H9 (cell line): Measurements from ENCODE around the gene ZKSCAN4. TPM values are rescaled to one million over a fixed set of nuclear protein-coding genes. Genes with fewer than 3 reads are reported as not detected.

Experiments
- DNase-seq: peaks from one replicate; pipeline ENCODE4 v3.0.0-alpha.2; 2017
- H2AFZ ChIP-seq: one replicate; pipeline ENCODE4 v1.6.1; 2013; ENCODE audit warnings: mild to moderate bottlenecking, low read length, control low read depth, moderate library complexity
- H2AK5ac ChIP-seq: 2 replicates; pipeline ENCODE4 v1.6.1; 2013; ENCODE audit warnings: low read length, control low read depth, mixed read lengths; ENCODE audit not compliant: insufficient read length
- H2BK120ac ChIP-seq: one replicate; pipeline ENCODE4 v1.6.1; 2013; ENCODE audit warnings: low read depth, mild to moderate bottlenecking, low read length, control low read depth, inconsistent platforms; ENCODE audit not compliant: poor library complexity, severe bottlenecking
- H2BK12ac ChIP-seq: 2 replicates; pipeline ENCODE4 v1.6.1; 2013; ENCODE audit warnings: low read length, control low read depth, mixed read lengths, low read depth; ENCODE audit not compliant: insufficient read length
- H2BK15ac ChIP-seq: 2 replicates; pipeline ENCODE4 v1.6.1; 2013; ENCODE audit warnings: low read depth, low read length, control low read depth
- H2BK20ac ChIP-seq: one replicate; pipeline ENCODE4 v1.6.1; 2013; ENCODE audit warnings: low read depth, mild to moderate bottlenecking, low read length, control low read depth, inconsistent platforms; ENCODE audit not compliant: poor library complexity, severe bottlenecking
- H2BK5ac ChIP-seq: 2 replicates; pipeline ENCODE4 v1.6.1; 2013; ENCODE audit warnings: low read length, control low read depth, mixed read lengths; ENCODE audit not compliant: insufficient read length
- H3K14ac ChIP-seq: 2 replicates; pipeline ENCODE4 v1.6.1; 2013; ENCODE audit warnings: low read length, control low read depth; ENCODE audit not compliant: insufficient read depth
- H3K18ac ChIP-seq: 2 replicates; pipeline ENCODE4 v1.6.1; 2013; ENCODE audit warnings: low read depth, mild to moderate bottlenecking, mixed read lengths, low read length, control low read depth; ENCODE audit not compliant: insufficient read length
- H3K23ac ChIP-seq: 2 replicates; pipeline ENCODE4 v1.6.1; 2013; ENCODE audit warnings: low read length, control low read depth, mixed read lengths, low read depth; ENCODE audit not compliant: insufficient read length
- H3K23me2 ChIP-seq: 2 replicates; pipeline ENCODE4 v1.6.1; 2013; ENCODE audit warnings: low read depth, mild to moderate bottlenecking, mixed read lengths, low read length, control low read depth; ENCODE audit not compliant: insufficient read length, poor library complexity, severe bottlenecking
- H3K27ac ChIP-seq: 2 replicates; pipeline ENCODE4 v1.5.1; 2013; ENCODE audit warnings: low read length, control low read depth, mixed read lengths, low read depth; ENCODE audit not compliant: insufficient read length
- H3K27me3 ChIP-seq: 2 replicates; pipeline ENCODE4 v1.6.1; 2013; ENCODE audit warnings: low read length, control low read depth, inconsistent platforms; ENCODE audit not compliant: insufficient read depth
- H3K4ac ChIP-seq: 2 replicates; pipeline ENCODE4 v1.6.1; 2013; ENCODE audit warnings: low read depth, mild to moderate bottlenecking, control low read depth, inconsistent platforms, low read length, moderate library complexity
- H3K4me1 ChIP-seq: 2 replicates; pipeline ENCODE4 v1.6.1; 2013; ENCODE audit warnings: low read length, control low read depth, inconsistent platforms; ENCODE audit not compliant: insufficient read depth
- H3K4me2 ChIP-seq: 2 replicates; pipeline ENCODE4 v1.6.1; 2013; ENCODE audit warnings: low read length, control low read depth, mixed read lengths; ENCODE audit not compliant: insufficient read length, insufficient read depth
- H3K56ac ChIP-seq: 2 replicates; pipeline ENCODE4 v1.6.1; 2013; ENCODE audit warnings: low read depth, mild to moderate bottlenecking, mixed read lengths, low read length, control low read depth; ENCODE audit not compliant: insufficient read length
- H3K79me1 ChIP-seq: 2 replicates; pipeline ENCODE4 v1.6.1; 2013; ENCODE audit warnings: low read depth, mild to moderate bottlenecking, moderate library complexity, low read length, control low read depth, inconsistent platforms; ENCODE audit not compliant: insufficient read depth, poor library complexity, severe bottlenecking
- H3K79me2 ChIP-seq: 2 replicates; pipeline ENCODE4 v1.6.1; 2013; ENCODE audit warnings: low read length, control low read depth, inconsistent platforms; ENCODE audit not compliant: insufficient read depth
- H3K9ac ChIP-seq: 2 replicates; pipeline ENCODE4 v1.6.1; 2013; ENCODE audit warnings: low read length, control low read depth, mixed read lengths; ENCODE audit not compliant: insufficient read length; ENCODE audit errors: extremely low read depth
- H3K9me3 ChIP-seq: one replicate; pipeline ENCODE4 v1.6.1; 2013; ENCODE audit warnings: low read depth, low read length, inconsistent platforms; ENCODE audit not compliant: control insufficient read depth
- H3T11ph ChIP-seq: one replicate; pipeline ENCODE4 v1.6.1; 2013; ENCODE audit warnings: mild to moderate bottlenecking, low read length, control low read depth, inconsistent platforms
- H4K20me1 ChIP-seq: one replicate; pipeline ENCODE4 v1.6.1; 2013; ENCODE audit not compliant: control insufficient read depth, insufficient read length, insufficient read depth
- H4K5ac ChIP-seq: 2 replicates; pipeline ENCODE4 v1.6.1; 2013; ENCODE audit warnings: low read depth, mild to moderate bottlenecking, mixed read lengths, low read length, control low read depth; ENCODE audit not compliant: insufficient read length
- H4K8ac ChIP-seq: replicated peaks from 2 replicates; pipeline ENCODE4 v1.6.1; 2013; ENCODE audit warnings: low read length, control low read depth, mixed read lengths, low read depth; ENCODE audit not compliant: insufficient read length
- H4K91ac ChIP-seq: 2 replicates; pipeline ENCODE4 v1.6.1; 2013; ENCODE audit warnings: low read depth, mild to moderate bottlenecking, moderate library complexity, mixed read lengths, low read length, control low read depth; ENCODE audit not compliant: insufficient read length
- H3K27ac Mint-ChIP-seq, 3 experiments: 2 replicates in 2 of 3; 3 replicates in 1 of 3; pipeline ENCODE4 v1.8.0; 2020 to 2021; ENCODE audit warnings: mixed read lengths in 3 of 3, mild to moderate bottlenecking in 1 of 3, moderate library complexity in 1 of 3
- H3K27me3 Mint-ChIP-seq: 2 replicates; pipeline ENCODE4 v1.8.0; 2021; ENCODE audit warnings: low read depth, mild to moderate bottlenecking, moderate library complexity, mixed read lengths
- H3K36me3 Mint-ChIP-seq, 3 experiments: 2 replicates in 2 of 3; 3 replicates in 1 of 3; pipeline ENCODE4 v1.8.0; 2020 to 2021; ENCODE audit warnings: low read depth in 3 of 3, mixed read lengths in 3 of 3; ENCODE audit not compliant: insufficient read depth in 1 of 3
- H3K4me1 Mint-ChIP-seq, 2 experiments: 2 replicates each; pipeline ENCODE4 v1.8.0; 2020; ENCODE audit warnings: mixed read lengths in 2 of 2
- H3K4me3 Mint-ChIP-seq, 2 experiments: 2 replicates in 1 of 2; 3 replicates in 1 of 2; pipeline ENCODE4 v1.8.0; 2020 to 2021; ENCODE audit warnings: mild to moderate bottlenecking in 2 of 2, mixed read lengths in 2 of 2, moderate library complexity in 1 of 2
- H3K9me3 Mint-ChIP-seq, 2 experiments: 2 replicates in 1 of 2; 3 replicates in 1 of 2; pipeline ENCODE4 v1.8.0; 2020; ENCODE audit warnings: mild to moderate bottlenecking in 2 of 2, mixed read lengths in 2 of 2, moderate library complexity in 1 of 2
- WGBS: extraction: QIAGEN DNeasy Blood & Tissue Kit; methylation state at CpG from one replicate; pipeline ENCODE4 v1.1.7; 2013; ENCODE audit warnings: missing lambda C conversion rate, low lambda C conversion rate, mixed read lengths; ENCODE audit not compliant: insufficient read length; ENCODE audit errors: extremely low coverage; 5-methylcytosine and 5-hydroxymethylcytosine counted together
- total RNA-seq: library from RNA; stranded (reverse); gene quantifications from 2 replicates; pipeline ENCODE4 v1.2.1, GENCODE V29; 2021
- TF ChIP-seq, protein P1 (sequence below): fragments of 200-600 bp; sonication (generic); conservative IDR thresholded peaks from 3 replicates; pipeline ENCODE4 v1.8.0; 2021; ENCODE audit warnings: antibody characterized with exemption, mild to moderate bottlenecking

ZKSCAN4 gene
- total RNA-seq, 1 experiment from 2014 or later = 8.8 TPM

DNA sequence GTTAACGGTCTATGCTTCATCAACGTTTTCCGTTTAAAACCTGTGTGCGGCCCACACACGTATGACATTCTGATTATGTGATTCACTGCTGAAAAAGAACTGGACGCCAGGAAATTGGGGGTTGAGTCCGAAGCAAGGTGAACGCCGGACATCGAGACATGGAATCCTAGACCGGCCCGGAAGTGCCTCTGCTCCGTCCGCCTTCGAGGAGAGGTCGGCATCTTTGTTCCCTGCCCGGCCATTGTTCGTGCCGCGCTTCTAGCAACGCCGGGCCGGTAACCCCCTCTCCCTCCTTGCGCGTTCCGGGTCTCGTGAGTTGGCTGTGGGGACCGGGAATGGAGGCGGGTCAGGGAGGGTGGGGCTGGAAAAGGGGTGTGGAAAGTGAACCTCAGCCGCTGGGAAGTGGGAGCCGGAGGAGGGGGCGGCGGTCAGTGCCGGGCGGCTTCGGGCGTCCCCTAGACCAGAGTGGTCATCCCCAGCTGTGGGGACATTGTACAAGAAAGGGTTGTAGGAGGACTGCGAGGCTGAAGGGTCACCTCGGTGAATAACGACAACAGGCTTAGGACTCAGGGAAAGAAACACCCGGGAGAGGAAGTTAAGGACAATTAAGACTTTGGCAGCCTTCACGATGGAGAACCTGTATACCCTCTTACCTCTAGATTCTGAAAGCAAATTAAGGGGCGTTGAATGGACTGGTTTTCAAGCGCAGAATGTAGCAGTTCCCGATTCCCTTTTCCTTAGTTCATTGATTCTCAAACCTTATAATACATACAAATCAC, 26.8 kb downstream of the ZKSCAN4 start, which contains the start of gene ZSCAN9:
TSS of gene ZSCAN9 (plus strand) at position 220 of the 779 bp plus-strand sequence. CDS start 1,810 bp downstream, outside the sequence.
- WGBS = no CpG with 5 or more reads among the region's 45 CpGs
- Mint-ChIP-seq H3K27ac (peak within 1 kb of the TSS in 2 of 3 experiments; percentile 65 to 86; a peak in 6 of 7 replicates), H3K27me3 (peaks cover 42% of the 10 kb centered on the region)

More for the DNA sequence above, 26.8 kb downstream of the ZKSCAN4 start, which contains the start of gene ZSCAN9:
- H3K36me3 Mint-ChIP-seq = peaks cover 28 to 31% (median 30%) of the 10 kb centered on the region in 3 experiments
- Histone ChIP-seq H3K27ac (no peak within 1 kb of the TSS), H3K18ac (no peak within 1 kb of the TSS), H4K91ac (no peak within 1 kb of the TSS), H2BK20ac (no peak within 1 kb of the TSS), H3K9ac (peak within 1 kb of the TSS; percentile 75), H2AFZ (peak within 1 kb of the TSS; percentile 52), H3K79me2 (no peaks in the 10 kb centered on the region), H3K23me2 (peaks cover 7% of the 10 kb centered on the region), H3K4me2 (peak within 1 kb of the TSS; percentile 78), H4K8ac (no peak within 1 kb of the TSS), H3K4ac (no peak within 1 kb of the TSS), H3K14ac (0 out of 2 replicates have a peak within 1 kb of the TSS, but pooled peaks have one; percentile 26), H4K20me1 (no peaks in the 10 kb centered on the region), H2BK5ac (no peak within 1 kb of the TSS), H2AK5ac (no peak within 1 kb of the TSS), H3K56ac (no peak within 1 kb of the TSS), H2BK12ac (no peak within 1 kb of the TSS), H3K23ac (no peak within 1 kb of the TSS), H4K5ac (no peak within 1 kb of the TSS), H3K9me3 (no peaks in the 10 kb centered on the region), H3T11ph (no peak within 1 kb of the TSS), H3K27me3 (peaks cover 4% of the 10 kb centered on the region; the same call in 1 of the 2 replicates), H2BK120ac (no peak within 1 kb of the TSS), H3K4me1 (no peaks in the 10 kb centered on the region), H2BK15ac (no peak within 1 kb of the TSS), H3K79me1 (no peaks in the 10 kb centered on the region)
- peak; percentile 84 for DNase-seq
- TF ChIP-seq, protein P1, sequence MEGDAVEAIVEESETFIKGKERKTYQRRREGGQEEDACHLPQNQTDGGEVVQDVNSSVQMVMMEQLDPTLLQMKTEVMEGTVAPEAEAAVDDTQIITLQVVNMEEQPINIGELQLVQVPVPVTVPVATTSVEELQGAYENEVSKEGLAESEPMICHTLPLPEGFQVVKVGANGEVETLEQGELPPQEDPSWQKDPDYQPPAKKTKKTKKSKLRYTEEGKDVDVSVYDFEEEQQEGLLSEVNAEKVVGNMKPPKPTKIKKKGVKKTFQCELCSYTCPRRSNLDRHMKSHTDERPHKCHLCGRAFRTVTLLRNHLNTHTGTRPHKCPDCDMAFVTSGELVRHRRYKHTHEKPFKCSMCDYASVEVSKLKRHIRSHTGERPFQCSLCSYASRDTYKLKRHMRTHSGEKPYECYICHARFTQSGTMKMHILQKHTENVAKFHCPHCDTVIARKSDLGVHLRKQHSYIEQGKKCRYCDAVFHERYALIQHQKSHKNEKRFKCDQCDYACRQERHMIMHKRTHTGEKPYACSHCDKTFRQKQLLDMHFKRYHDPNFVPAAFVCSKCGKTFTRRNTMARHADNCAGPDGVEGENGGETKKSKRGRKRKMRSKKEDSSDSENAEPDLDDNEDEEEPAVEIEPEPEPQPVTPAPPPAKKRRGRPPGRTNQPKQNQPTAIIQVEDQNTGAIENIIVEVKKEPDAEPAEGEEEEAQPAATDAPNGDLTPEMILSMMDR = no peak
- peak within 1 kb of the TSS; percentile 86 to 96 for H3K4me3 Mint-ChIP-seq
- H3K4me1 Mint-ChIP-seq = peaks cover 8 to 11% of the 10 kb centered on the region in 2 experiments
- H3K9me3 Mint-ChIP-seq = no peaks in the 10 kb centered on the region
